ENCODE results near the gene LZTFL1.

The LZTFL1 gene

GRCh38 chr3:45869638-45870037, 27.7 kb upstream of the LZTFL1 start:
- no peak for DNase-seq (ENCODE audit: low read depth, low spot score)
- CTCF ChIA-PET, result no interaction called here
- POLR2A ChIA-PET, result no interaction called here
- H3K4me3 ChIP-seq (ENCODE audit: low read depth, low read length), result no peak overlapping the region
- no peak for TF ChIP-seq CTCF (IDR thresholded peaks at IDR 0.05; ENCODE audit: insufficient read depth, low read length, missing control alignments)

- no peak for DNase-seq (ENCODE audit: low read depth, low spot score)
- POLR2A ChIA-PET, result no interaction called here
- CTCF ChIA-PET, result interaction anchor here (1.0 kb wide), 2 partner anchors 9 to 16 kb away, joined by 3 read pairs; no protein-coding TSS in a partner anchor
- TF ChIP-seq CTCF (IDR thresholded peaks at IDR 0.05; ENCODE audit: insufficient read depth, low read length, missing control alignments), result no peak
- no peak overlapping the region for H3K4me3 ChIP-seq (ENCODE audit: low read depth, low read length)
Measured at GRCh38 chr3:45868650-45869049, 26.7 kb upstream of the LZTFL1 start.

- no peak for TF ChIP-seq CTCF (IDR thresholded peaks at IDR 0.05; ENCODE audit: insufficient read depth, low read length, missing control alignments)
- no peak for DNase-seq (ENCODE audit: low read depth, low spot score)
- ChIA-PET POLR2A (no interaction called here), CTCF (interaction anchor here (1.0 kb wide), 2 partner anchors 10 to 15 kb away, joined by 3 read pairs; no protein-coding TSS in a partner anchor)
- no peak overlapping the region for H3K4me3 ChIP-seq (ENCODE audit: low read depth, low read length)
Measured at GRCh38 chr3:45868213-45868612, 26.3 kb upstream of the LZTFL1 start.

- no peak for DNase-seq (ENCODE audit: low read depth, low spot score)
- no peak for TF ChIP-seq CTCF (IDR thresholded peaks at IDR 0.05; ENCODE audit: insufficient read depth, low read length, missing control alignments)
- POLR2A ChIA-PET, result no interaction called here
- CTCF ChIA-PET, result no interaction called here
- no peak overlapping the region for H3K4me3 ChIP-seq (ENCODE audit: low read depth, low read length)
Measured at GRCh38 chr3:45865563-45865962, 23.6 kb upstream of the LZTFL1 start.

GRCh38 chr3:45864760-45865519, 23.0 kb upstream of the LZTFL1 start:
- TF ChIP-seq CTCF (IDR thresholded peaks at IDR 0.05; ENCODE audit: insufficient read depth, low read length, missing control alignments), result no peak
- no peak for DNase-seq (ENCODE audit: low read depth, low spot score)
- ChIA-PET CTCF (interaction anchor here (0.9 kb wide), 1 partner anchor 72 kb away, joined by 3 read pairs; no protein-coding TSS in a partner anchor), POLR2A (interaction anchor here (0.5 kb wide), 1 partner anchor 652 kb away, joined by 3 read pairs; no protein-coding TSS in a partner anchor)
- H3K4me3 ChIP-seq (ENCODE audit: low read depth, low read length), result no peak overlapping the region

GRCh38 chr3:45861043-45861719, 19.3 kb upstream of the LZTFL1 start:
- ChIA-PET CTCF (no interaction called here), POLR2A (no interaction called here)
- no peak for DNase-seq (ENCODE audit: low read depth, low spot score)
- H3K4me3 ChIP-seq (ENCODE audit: low read depth, low read length), result no peak overlapping the region
- TF ChIP-seq CTCF (IDR thresholded peaks at IDR 0.05; ENCODE audit: insufficient read depth, low read length, missing control alignments), result no peak
